SK-N-MC (cell line): ENCODE measurements around the gene CHD1L.
"Not testable (repeated sequence)": the region's sequence is repeated elsewhere in the genome, so short reads cannot be mapped to it uniquely, and the experiment has no call there.

Source experiments
- EZH2 ChIP-seq: fragments of 200-600 bp; sonication (generic); IDR thresholded peaks from one replicate; pipeline ENCODE4 v1.6.1; 2017; ENCODE audit warnings: antibody characterized with exemption
- POLR2AphosphoS5 ChIP-seq: IDR thresholded peaks from 2 replicates; pipeline ENCODE4 v1.6.1; 2012; ENCODE audit warnings: mild to moderate bottlenecking, low read depth, low read length, borderline replicate concordance

- TF ChIP-seq POLR2AphosphoS5, EZH2: not testable (repeated sequence)
These were observed 8.6 kb upstream of the CHD1L start for GRCh38 chr1:147233903-147234302.
